AG04449 (cell line): ENCODE measurements around the gene ISL2.

Source experiments
- CTCF ChIA-PET: fragments of 350-600 bp; formaldehyde crosslinking; extraction: SDS; loops from one replicate; lab custom pipeline; 2021; ENCODE audit warnings: antibody characterized with exemption; lab: Yijun Ruan, JAX
- POLR2A ChIA-PET: fragments of 400-600, 350-600 bp; formaldehyde crosslinking; extraction: SDS; loops from one replicate; lab custom pipeline; 2020; ENCODE audit warnings: antibody characterized with exemption, inconsistent platforms; lab: Yijun Ruan, JAX
- DNase-seq: peaks from one replicate; pipeline ENCODE4 v3.0.0-alpha.2; 2010; ENCODE audit warnings: low read depth, low spot score
- H3K4me3 ChIP-seq: 2 replicates; pipeline ENCODE4 v1.5.1; 2011; ENCODE audit warnings: low read depth, mild to moderate bottlenecking, control low read depth, low read length
- TF ChIP-seq, protein P1 (sequence below): IDR thresholded peaks from one replicate; pipeline ENCODE4 v1.5.1; 2011; ENCODE audit warnings: mild to moderate bottlenecking, moderate library complexity, low read length, control low read depth, inconsistent platforms; ENCODE audit not compliant: insufficient read depth; ENCODE audit errors: missing control alignments

The ISL2 gene

DNA sequence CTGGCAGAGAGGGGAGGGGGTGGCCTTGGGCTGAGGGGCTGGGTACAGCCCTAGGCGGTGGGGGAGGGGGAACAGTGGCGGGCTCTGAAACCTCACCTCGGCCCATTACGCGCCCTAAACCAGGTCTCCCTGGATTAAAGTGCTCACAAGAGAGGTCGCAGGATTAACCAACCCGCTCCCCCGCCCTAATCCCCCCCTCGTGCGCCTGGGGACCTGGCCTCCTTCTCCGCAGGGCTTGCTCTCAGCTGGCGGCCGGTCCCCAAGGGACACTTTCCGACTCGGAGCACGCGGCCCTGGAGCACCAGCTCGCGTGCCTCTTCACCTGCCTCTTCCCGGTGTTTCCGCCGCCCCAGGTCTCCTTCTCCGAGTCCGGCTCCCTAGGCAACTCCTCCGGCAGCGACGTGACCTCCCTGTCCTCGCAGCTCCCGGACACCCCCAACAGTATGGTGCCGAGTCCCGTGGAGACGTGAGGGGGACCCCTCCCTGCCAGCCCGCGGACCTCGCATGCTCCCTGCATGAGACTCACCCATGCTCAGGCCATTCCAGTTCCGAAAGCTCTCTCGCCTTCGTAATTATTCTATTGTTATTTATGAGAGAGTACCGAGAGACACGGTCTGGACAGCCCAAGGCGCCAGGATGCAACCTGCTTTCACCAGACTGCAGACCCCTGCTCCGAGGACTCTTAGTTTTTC, 4.9 kb downstream of the ISL2 start:
- ChIA-PET CTCF (interaction anchor here (0.5 to 0.7 kb wide), 2 partner anchors 11 to 150 kb away, joined by 3 read pairs; no protein-coding TSS in a partner anchor), POLR2A (no interaction called here)
- no peak for DNase-seq
- H3K4me3 ChIP-seq = no peak overlapping the region
- TF ChIP-seq, protein P1, sequence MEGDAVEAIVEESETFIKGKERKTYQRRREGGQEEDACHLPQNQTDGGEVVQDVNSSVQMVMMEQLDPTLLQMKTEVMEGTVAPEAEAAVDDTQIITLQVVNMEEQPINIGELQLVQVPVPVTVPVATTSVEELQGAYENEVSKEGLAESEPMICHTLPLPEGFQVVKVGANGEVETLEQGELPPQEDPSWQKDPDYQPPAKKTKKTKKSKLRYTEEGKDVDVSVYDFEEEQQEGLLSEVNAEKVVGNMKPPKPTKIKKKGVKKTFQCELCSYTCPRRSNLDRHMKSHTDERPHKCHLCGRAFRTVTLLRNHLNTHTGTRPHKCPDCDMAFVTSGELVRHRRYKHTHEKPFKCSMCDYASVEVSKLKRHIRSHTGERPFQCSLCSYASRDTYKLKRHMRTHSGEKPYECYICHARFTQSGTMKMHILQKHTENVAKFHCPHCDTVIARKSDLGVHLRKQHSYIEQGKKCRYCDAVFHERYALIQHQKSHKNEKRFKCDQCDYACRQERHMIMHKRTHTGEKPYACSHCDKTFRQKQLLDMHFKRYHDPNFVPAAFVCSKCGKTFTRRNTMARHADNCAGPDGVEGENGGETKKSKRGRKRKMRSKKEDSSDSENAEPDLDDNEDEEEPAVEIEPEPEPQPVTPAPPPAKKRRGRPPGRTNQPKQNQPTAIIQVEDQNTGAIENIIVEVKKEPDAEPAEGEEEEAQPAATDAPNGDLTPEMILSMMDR = no peak

DNA sequence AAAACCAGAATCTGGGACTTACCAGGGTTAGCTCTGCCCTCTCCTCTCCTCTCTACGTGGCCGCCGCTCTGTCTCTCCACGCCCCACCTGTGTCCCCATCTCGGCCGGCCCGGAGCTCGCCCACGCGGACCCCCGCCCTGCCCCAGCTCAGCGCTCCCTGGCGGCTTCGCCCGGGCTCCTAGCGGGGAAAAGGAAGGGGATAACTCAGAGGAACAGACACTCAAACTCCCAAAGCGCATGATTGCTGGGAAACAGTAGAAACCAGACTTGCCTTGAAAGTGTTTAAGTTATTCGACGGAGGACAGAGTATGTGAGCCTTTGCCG, 5.4 kb downstream of the ISL2 start:
- TF ChIP-seq, protein P1 = no peak
- CTCF ChIA-PET = no interaction called here
- H3K4me3 ChIP-seq = no peak overlapping the region
- POLR2A ChIA-PET = no interaction called here
- no peak for DNase-seq

DNA sequence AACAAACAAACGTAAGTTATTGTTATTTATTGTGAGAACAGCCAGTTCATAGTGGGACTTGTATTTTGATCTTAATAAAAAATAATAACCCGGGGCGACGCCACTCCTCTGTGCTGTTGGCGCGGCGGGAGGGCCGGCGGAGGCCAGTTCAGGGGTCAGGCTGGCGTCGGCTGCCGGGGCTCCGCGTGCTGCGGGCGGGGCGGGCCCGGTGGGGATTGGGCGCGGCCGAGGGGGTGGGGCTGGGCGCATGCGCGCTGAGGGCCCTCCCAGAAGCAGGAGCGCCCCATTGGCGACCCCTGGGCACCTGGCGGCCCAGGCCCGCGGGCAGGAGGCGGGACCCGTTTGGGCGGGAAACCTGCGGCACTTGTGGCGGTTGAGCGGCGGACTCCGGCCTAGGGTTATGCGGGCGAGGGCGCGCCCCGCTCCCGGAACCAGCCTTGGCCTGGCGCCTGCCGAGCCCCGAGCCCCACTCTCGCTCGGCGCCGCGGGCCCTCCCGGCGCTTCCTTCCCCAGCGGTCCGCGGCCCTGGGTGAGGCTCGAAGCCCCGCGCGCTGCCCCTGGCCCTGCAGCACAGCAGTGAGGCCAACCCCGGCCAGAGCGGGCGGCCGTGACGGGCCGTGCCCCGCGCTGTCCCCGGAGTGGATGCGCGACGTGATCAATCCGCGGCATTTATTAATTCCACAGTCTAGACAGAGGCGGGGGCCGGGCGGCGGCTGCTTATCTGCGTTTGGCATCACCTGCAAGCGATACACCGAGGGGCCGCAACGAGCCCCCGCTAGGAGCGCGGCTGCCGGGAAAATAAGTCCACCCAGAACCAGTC, 6.0 kb downstream of the ISL2 start:
- no peak for DNase-seq
- H3K4me3 ChIP-seq = no peak overlapping the region
- ChIA-PET POLR2A (no interaction called here), CTCF (no interaction called here)
- TF ChIP-seq, protein P1 = no peak

DNA sequence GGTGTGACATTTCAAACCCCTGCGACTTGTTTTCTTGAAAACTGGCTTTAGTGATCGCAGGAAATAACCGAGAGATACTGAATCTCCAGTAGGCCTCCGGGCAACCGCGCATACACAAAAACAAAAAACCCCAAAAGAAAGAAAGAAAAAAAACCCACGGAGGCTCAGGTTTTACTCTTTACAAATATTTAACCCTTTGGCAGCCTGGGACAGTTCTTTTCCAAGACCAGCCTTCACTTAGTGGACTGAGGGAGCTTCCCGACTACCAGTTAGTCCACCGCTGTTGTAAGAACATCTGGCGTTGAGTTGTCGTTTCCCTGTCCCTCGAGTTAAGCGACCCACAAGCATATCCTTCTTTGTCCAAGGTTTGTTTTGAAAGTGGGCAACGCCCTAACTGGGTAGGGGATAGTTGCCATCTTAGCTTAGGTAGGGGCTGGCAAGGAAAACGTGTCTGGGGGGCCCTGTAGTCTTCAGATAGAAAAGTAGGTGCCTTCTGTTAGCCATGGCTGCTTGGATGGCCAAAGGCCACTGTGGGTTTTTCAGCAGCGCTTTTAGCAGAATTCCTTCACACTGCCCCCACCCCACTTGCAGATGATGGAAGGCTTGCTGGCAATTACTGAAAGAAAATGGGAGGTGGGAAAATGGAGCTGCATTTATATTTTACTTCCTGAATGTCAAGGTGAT, 6.9 kb downstream of the ISL2 start:
- POLR2A ChIA-PET = no interaction called here
- CTCF ChIA-PET = interaction anchor here (3.1 kb wide), 1 partner anchor 152 kb away, joined by 7 read pairs; no protein-coding TSS in a partner anchor
- TF ChIP-seq, protein P1 = no peak
- DNase-seq = no peak
- no peak overlapping the region for H3K4me3 ChIP-seq

DNA sequence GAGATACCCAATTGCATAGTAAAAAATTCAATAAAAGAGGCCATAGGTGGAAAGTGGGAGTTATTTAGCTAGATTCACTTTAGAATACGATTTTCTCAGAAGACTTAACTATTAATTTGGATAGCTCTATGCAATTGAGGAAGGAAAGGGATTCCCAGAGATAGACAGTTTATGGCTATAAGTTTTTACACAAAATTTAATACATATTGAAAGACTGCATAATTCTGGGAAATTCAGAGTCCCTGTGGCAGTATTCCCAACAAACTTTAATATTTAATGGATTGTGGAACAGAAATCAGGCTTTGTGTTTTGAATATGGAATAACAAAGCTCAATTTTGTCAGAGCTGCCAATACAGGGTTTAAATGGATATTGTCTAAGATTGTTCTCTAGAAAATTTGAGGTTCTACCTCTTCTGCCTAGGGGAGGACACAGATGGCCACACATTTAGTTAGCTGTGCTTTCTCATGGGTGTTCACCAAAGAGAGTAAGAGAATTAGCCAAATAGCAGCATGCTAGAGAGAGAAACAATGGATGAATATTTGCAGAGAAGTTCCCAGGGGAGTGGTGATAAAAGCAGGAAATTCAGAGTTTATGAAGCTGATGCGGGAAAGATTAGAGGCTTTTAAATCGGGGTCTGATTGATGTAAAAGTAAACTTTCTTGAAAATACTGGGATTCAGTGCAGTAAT, 8.5 kb downstream of the ISL2 start:
- POLR2A ChIA-PET = interaction anchor here (3.1 kb wide), 1 partner anchor 9 kb away, joined by 16 read pairs; the partner anchor contains the start of gene ISL2
- TF ChIP-seq, protein P1 = no peak
- CTCF ChIA-PET = interaction anchor here (1.7 to 3.1 kb wide), 2 partner anchors 10 to 154 kb away, joined by 5 to 7 read pairs; no protein-coding TSS in a partner anchor
- H3K4me3 ChIP-seq = no peak overlapping the region
- no peak for DNase-seq
